ENCODE measurements around the gene PIM3.
"Not testable (repeated sequence)": the region's sequence is repeated elsewhere in the genome, so short reads cannot be mapped to it uniquely, and the experiment has no call there.

The PIM3 gene

GRCh38 chr22:49966774-49967705 lies 6.5 kb downstream of the PIM3 start:
- no peak for DNase-seq (ENCODE audit: low spot score)

GRCh38 chr22:49967706-49968208 lies 7.2 kb downstream of the PIM3 start:
- DNase-seq (ENCODE audit: low spot score): no peak

DNA sequence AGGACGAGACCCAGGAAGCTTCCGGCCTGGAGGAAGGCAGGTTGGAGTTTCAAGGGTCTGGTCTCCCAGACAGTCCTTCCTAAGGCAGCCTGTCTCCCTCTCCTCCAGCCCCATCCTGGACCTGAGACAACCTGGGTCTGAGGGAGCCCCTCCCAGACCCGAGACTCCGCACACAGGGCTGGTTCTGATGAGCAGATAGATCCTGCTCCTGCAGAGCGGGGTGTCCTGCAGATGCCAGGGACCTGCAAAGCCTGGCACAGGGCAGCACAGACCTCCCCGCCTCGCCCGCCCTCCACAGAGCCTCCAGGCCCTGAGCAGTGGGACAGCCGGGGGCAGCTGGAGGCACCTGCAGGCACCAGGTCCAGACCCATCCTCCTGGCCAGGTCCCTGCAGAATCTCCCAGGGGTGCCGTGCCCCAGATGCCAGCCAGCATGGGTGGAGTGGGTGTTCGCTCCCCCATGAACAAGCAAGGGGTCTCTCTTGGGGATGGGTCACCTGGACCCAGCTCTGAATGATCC lies 7.8 kb downstream of the PIM3 start:
- DNase-seq (ENCODE audit: low spot score): no peak

GRCh38 chr22:49968831-49969661 lies 8.5 kb downstream of the PIM3 start:
- DNase-seq (ENCODE audit: low spot score): no peak

DNA sequence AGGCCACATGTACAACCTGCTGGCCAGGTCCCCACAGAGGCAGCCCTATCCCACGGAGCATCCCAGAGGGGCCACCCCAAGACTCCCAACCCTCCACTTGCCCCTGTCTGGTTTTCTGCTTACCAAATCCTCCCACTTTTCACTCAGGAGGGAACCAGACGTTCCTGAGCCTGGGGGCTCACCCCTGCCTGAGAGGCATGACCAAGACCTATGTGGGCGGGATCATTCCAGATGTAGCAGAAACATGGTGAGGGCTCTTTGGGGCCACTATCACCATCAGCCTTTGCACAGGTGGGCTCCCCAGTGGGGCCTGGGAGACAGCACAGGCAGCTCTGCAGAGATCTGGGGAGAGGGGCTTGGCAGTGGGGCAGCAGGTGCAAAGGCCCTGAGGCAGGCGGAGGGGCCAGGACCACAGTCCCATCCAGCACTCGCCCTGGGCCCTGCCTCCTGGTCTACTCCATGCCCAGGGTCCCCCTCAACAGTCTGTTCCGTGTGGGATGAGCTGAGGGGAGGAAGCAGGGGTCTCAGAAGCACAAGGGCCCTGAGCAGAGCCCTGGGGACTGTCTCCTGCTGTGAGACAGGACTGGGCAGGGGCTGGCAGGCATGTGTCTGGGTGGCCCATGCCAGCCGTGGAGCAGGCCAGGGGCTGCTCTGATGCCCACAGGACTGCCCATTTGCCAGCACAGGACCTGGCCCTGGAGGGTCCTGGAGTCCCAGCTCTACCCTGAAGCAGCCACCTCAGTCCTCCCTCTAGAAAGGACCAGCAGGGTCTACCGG lies 9.4 kb downstream of the PIM3 start:
- DNase-seq (ENCODE audit: low spot score): no peak

GRCh38 chr22:49970528-49971231 lies 10.1 kb downstream of the PIM3 start:
- DNase-seq (ENCODE audit: low spot score): peak; percentile 98

DNA sequence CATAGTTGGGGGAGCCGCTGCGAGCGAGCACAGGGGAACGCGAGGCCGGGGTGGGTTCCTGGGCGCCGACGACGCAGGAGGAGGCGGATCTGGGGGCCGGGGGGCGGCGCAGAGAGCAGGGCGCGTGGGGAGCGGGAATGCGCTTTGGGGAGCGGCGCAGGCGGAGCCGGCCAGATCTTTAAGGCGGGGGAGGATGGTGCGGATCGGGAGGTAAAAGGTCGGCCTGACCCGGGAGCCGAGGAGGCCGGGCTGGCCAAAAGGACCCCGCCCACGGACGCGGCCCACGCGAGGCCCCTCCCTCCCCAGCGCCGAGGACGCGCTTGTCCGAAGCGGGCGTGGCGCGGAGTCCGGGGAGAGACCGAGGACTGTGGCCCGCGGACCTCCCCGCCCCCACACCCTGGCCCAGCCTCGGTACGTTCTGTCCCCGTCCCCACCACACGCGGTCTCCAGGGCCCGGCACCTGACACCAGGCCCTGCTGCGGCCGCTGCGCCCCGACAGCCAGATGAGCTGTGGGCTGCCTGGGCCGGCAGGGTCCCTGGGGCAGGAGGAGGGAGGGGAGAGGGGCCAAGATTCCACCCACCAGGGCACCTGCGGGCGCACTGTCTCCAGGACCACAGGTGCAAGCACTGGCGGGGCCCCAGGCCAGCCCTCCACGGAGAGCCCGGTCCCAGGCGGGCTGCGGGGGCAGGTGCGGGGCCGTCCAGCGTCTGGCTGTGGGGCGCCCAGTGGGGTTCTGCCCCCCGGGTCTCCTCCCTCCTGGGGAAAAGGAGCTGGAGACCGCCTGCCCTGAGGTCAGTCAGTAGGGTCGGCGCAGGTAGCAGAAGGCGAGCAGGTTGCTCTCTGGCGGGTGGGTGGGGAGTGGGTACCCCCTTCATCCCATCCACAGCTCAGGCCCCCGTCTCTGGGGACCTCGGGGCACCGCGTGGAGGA lies 10.9 kb downstream of the PIM3 start:
- peak; percentile 36 for DNase-seq (ENCODE audit: low spot score)

DNA sequence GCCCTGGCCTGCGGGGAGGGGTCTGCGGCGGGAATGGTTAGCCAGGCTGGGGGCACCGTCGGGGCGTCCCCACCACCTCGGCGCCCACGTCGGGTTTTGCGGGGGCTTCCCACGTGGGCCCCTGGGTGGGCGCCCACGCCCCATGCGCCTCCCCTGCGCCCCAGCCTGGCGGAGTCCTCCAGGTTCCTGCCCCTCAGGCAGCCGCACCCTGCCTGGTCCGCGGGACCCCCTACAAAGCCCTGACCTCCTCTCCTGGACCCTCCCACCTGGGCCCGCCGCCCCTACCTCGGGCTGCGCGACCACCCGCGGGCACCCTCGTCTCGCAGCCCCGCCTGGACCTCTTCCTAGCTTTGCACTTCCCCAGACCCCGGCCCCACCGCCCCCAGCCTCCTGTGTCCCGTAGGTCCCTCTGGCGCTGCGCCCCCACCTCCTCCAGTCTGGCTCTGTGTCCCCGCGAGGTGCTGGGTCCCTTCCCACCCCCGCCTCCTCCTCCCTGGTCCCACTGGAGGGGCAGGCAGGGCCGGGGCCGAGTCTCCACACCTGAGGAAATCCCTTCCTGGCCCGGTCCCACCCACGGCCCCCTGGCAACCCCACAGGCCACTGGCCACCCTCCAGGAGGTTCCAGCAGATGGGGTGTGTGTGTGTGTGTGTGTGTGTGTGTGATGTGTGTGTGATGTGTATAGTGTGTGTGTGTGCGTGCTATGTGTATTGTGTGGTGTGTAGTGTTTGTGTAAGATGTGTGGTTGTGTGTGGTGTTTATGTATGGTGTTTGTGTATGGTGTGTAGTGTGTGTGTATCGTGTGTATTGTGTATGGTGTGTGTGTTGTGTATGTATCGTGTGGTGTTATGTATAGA lies 11.8 kb downstream of the PIM3 start:
- no peak for DNase-seq (ENCODE audit: low spot score)

DNA sequence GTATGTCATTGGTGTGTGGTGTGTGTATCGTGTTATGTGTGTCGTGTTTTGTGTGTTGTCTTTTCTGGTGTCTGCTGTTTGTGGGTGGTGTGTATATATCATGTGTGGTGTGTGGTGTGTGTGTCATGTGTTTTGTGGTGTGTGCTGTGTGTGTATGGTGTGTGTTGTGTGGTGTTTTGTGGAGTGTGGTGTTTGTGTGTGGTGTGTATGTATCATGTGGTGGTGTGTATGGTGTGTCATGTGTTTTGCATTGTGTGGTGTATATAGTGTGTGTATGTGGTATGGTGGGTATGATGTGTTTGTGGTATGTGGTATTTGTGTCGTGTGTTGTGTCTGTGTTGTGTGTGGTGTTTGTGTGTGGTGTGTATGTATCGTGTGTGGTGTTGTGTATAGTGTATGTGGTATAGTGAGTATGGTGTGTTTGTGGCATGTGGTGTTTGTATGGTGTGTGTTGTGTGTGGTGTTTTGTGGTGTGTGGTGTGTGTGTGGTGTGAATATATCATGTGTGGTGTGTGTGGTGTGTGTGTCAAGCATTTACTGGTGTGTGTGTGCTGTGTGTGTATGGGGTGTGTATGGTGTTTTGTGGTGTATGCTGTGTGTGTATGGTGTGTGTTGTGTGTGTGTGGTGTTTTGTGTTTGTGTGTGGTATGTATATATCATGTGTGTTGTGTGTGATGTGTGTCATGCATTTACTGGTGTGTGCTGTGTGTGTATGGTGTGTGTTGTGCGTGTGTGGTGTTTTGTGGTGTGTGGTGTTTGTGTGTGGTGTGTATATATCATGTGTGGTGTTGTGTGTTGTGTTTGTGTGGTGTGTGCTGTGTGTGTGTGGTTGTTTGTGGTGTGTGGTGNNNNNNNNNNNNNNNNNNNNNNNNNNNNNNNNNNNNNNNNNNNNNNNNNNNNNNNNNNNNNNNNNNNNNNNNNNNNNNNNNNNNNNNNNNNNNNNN lies 12.7 kb downstream of the PIM3 start:
- DNase-seq (ENCODE audit: low spot score): no peak

DNA sequence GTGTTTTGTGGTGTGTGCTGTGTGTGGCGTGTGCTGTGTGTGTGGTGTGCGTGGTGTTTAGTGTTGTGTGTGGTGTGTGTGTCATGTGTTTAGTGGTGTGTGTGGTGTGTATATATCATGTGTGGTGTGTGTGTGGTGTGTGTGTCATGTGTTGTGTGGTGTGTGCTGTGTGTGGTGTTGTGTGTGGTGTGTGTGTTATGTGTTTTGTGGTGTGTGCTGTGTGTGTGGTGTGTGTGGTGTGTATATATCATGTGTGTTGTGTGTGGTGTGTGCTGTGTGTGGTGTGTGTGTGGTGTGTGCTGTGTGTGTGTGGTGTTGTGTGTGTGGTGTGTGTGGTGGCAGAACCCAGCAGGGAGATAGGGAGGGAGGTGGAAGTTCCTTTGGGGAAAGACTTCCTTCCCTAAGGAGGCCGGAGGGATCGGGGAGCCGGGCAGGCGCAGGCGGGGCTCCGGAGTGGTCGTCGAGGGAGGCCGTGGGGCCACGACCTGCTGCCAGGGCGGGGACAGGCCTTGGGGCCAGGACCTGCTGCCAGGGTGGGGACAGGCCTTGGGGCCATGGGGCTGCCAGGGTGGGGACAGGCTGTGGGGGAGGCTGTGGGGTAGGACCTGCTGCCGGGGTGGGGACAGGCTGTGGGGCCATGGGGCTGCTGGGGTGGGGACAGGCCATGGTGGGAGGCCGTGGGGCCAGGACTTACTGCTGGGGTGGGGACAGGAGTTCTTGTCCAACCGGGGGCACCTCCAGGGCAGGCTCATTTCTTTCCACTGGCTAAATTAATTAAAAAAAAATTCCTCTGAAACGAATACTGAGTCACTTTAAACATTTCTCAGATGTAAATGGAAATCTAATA lies 15.2 kb downstream of the PIM3 start:
- DNase-seq (ENCODE audit: low spot score): no peak

GRCh38 chr22:49976439-49977175 lies 16.0 kb downstream of the PIM3 start:
- no peak for DNase-seq (ENCODE audit: low spot score)

DNA sequence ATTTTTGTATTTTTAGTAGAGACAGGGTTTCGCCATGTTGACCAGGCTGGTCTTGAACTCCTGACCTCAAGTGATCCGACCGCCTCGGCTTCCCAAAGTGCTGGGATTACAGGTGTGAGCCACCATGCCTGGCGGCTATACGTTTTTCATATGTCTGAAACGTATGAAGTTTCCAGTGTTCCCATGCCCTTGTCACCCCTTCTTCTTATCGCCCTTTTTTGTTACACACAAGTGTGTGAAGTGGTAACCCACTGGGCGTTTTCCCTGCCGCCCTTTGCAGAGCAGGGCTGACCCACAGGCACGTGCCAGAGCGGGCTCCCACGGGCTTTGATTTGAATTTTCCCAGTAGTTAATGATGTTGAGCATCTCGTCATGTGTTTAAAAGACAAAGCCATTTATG lies 17.0 kb downstream of the PIM3 start:
- DNase-seq (ENCODE audit: low spot score): no peak

- no peak for DNase-seq (ENCODE audit: low spot score)
Measured at GRCh38 chr22:49979587-49980264, 19.2 kb downstream of the PIM3 start.

DNA sequence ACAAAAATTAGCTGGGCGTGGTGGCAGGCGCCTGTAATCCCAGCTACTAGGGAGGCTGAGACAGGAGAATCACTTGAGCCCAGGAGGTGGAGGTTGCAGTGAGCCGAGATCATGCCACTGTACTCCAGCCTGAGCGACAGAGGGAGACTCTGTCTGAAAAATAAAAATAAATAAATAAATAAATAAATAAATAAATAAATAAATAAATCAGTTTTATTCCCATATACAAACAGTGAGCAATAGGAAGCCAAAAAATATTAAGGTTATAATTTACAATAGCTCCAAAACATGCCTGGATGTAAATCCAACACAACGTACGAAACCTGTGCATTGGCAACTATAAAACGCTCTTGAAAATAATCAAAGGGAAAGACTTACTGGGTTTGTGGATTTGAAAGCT lies 21.2 kb downstream of the PIM3 start:
- DNase-seq (ENCODE audit: low spot score): not testable (repeated sequence)

DNA sequence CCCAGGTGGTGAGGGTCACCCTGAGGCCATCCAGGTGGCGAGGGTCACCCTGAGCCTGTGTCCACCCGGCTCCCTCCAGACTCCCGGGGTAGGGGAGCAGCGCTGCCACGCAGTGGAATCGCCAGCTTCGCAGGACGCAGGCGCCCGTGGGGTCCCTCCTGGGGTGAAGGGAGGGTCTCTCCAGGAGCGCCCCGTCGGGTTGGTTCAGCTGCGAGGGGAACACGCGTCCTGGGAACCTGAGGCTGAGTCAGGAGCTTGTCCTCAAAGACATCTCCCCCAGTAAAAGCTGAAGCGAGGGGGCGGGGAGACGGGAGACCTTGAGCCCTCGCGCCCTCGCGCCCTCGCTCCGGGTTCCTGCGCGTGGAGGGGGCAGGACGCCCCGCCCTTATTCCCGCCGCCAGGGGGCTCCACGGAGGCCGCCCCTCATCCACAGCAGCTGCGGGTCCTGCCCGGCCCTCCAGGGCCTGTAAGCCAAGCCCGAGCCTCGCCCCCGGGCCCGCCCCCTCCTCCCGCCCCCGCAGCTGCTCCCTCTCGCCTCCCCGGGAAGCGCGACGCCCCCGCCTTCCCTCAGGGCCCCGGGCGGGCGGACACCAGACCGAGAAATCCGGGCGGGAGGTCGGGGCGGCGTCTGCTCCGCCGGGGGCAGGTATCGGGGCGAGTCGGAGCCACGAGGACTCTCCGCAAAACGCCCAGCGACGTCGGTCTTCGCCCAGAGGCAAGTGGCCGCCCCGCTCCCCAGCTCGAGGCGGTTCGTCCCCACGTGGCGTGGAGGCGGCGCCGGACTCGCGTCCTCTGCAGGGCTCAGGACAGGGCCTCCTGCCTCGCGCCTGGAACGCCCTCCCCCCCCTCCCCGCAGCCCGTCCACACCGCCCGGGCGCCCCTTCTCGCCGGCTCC lies 22.8 kb downstream of the PIM3 start:
- no peak for DNase-seq (ENCODE audit: low spot score)

Data from kidney capillary endothelial cell (primary cell).